Measurements from ENCODE around the gene KCNH2. TPM values are rescaled to one million over a fixed set of nuclear protein-coding genes. Genes with fewer than 3 reads are reported as not detected.

Gene KCNH2
- total and polyA plus RNA-seq, 2 donors (not counting 1 experiment from before 2014, with no cell fraction given) = 0.86 to 2.7 TPM

- ChIA-PET POLR2A (no interaction called here), CTCF (interaction anchor here (0.8 to 1.9 kb wide), 4 partner anchors 9 to 32 kb away, joined by 3 to 8 read pairs (median 3); no protein-coding TSS in a partner anchor)
- H3K4me1 Mint-ChIP-seq = peaks cover 4% of the 10 kb centered on the region
These were observed 16.9 kb upstream of the KCNH2 start for GRCh38 chr7:150994838-150995510.

More at GRCh38 chr7:150994838-150995510, 16.9 kb upstream of the KCNH2 start:
- Histone ChIP-seq H3K79me2 (ENCODE audit: control insufficient read depth, insufficient read depth, low read length) (no peaks in the 10 kb centered on the region), H3K27ac (ENCODE audit: low read length in 2 of 2) (no peak overlapping the region), H3K4me1 (ENCODE audit: control insufficient read depth in 2 of 2, insufficient read depth in 2 of 2, low read length in 2 of 2) (peaks cover 0 to 14% of the 10 kb centered on the region in 2 donors), H3K27me3 (replicated peaks in 1 of 4; ENCODE audit: control extremely low read depth in 1 of 4, control insufficient read depth in 3 of 4, insufficient read depth in 4 of 4, low read length in 3 of 4) (peaks cover 0 to 36% (median 4%) of the 10 kb centered on the region in 4 experiments), H2AFZ (ENCODE audit: insufficient read depth, low read depth, low read length, poor library complexity, severe bottlenecking) (peak overlapping the region; percentile 59), H3K4me3 (ENCODE audit: control extremely low read depth in 1 of 5, extremely low read depth in 1 of 5, insufficient read depth in 1 of 5, low read depth in 2 of 5, low read length in 4 of 5) (no peak overlapping the region), H3K9me3 (ENCODE audit: control extremely low read depth in 1 of 3, control insufficient read depth in 2 of 3, insufficient read depth in 1 of 3, low read length in 2 of 3) (peaks cover 0 to 31% (median 5%) of the 10 kb centered on the region in 3 donors), H3K36me3 (replicated peaks in 1 of 2; ENCODE audit: control extremely low read depth in 1 of 2, control insufficient read depth in 1 of 2, extremely low read depth in 1 of 2, insufficient read depth in 2 of 2, low read length in 1 of 2) (no peaks in the 10 kb centered on the region), H3K9ac (ENCODE audit: low read length) (no peak overlapping the region), H4K20me1 (ENCODE audit: control insufficient read depth, insufficient read depth, low read length, poor library complexity, severe bottlenecking) (no peaks in the 10 kb centered on the region), H3K4me2 (replicated peaks; ENCODE audit: low read depth, low read length, poor library complexity, severe bottlenecking) (peak overlapping the region; percentile 35)
- H3K27ac Mint-ChIP-seq = no peak overlapping the region
- 34% methylated on average over 15 of the region's 19 CpGs for WGBS (ENCODE audit: insufficient coverage)
- peaks cover 3% of the 10 kb centered on the region for H3K9me3 Mint-ChIP-seq (ENCODE audit: insufficient read depth)
- ATAC-seq (ENCODE audit: low read depth) (no peak), DNase-seq (peak; percentile 12)
- peaks cover 29% of the 10 kb centered on the region for H3K27me3 Mint-ChIP-seq
- H3K4me3 Mint-ChIP-seq = no peak overlapping the region
- intact Hi-C loops (cut with micrococcal nuclease) = no loop called here
- TF ChIP-seq EZH2 (IDR thresholded peaks at IDR 0.05; ENCODE audit: borderline replicate concordance, insufficient read depth, low read depth, low read length, poor library complexity, severe bottlenecking) (no peak), CTCF (IDR thresholded peaks at IDR 0.05) (no peak)
